Bronchial epithelial cell (primary cell): ENCODE measurements around the gene ITPK1. TPM values are rescaled to one million over a fixed set of nuclear protein-coding genes. Genes with fewer than 3 reads are reported as not detected.

ENCODE experiments used
- DNase-seq: peaks from one replicate; pipeline ENCODE4 v3.0.0-alpha.2; 2010; ENCODE audit warnings: low read depth
- FAIRE-seq: peaks from 2 replicates; lab custom pipeline; 2011; peaks lifted over from hg19 to GRCh38; lab: Jason Lieb, UNC
- H3K27me3 ChIP-seq: 2 replicates; pipeline ENCODE4 v1.5.1; 2011; ENCODE audit warnings: low read length; ENCODE audit not compliant: control insufficient read depth, insufficient read depth
- H3K36me3 ChIP-seq: 2 replicates; pipeline ENCODE4 v1.5.1; 2011; ENCODE audit warnings: low read length; ENCODE audit not compliant: control insufficient read depth, insufficient read depth
- H3K4me3 ChIP-seq: 2 replicates; pipeline ENCODE4 v1.5.1; 2011; ENCODE audit warnings: mild to moderate bottlenecking, low read depth, low read length, control low read depth
- CTCF ChIP-seq: IDR thresholded peaks from 2 replicates; pipeline ENCODE4 v1.5.1; 2011; ENCODE audit warnings: mild to moderate bottlenecking, moderate library complexity, low read length, control low read depth, inconsistent platforms; ENCODE audit not compliant: insufficient read depth, severe bottlenecking
- total RNA-seq: library from RNA; depleted of rRNA; stranded (reverse); fragments of >200 nt; gene quantifications from 2 replicates; pipeline ENCODE4 v1.2.1, GENCODE V29; 2014

The ITPK1 gene
- total RNA-seq, 1 donor from 2014 or later: 39.8 TPM

DNA sequence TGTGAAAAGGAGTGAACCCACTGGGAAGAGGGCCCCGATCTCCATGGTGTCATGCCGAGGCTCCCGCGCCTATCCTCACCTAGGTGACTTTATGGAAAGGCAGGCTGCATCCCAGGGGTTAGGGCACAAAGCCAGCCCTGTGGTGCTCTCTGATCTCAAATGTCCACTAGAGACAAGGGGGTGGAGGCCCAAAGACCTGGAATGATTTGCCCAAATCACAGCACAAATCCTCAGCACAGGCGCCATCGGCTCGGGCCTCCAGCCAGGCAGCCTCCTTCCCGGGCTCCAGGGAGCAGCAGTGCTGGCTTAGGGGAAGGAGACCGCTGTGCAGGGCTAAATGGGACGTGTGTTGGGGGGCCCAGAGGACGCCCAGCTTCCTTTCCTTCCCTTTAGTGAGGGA is 175.2 kb downstream of the ITPK1 start:
- FAIRE-seq: no peak
- peaks cover 25% of the 10 kb centered on the region for H3K36me3 ChIP-seq
- TF ChIP-seq CTCF: no peak
- no peak for DNase-seq
- no peak overlapping the region for H3K4me3 ChIP-seq
- H3K27me3 ChIP-seq: no peaks in the 10 kb centered on the region

GRCh38 chr14:92939699-92940098 is 176.0 kb downstream of the ITPK1 start:
- Histone ChIP-seq H3K36me3 (peaks cover 19% of the 10 kb centered on the region), H3K4me3 (no peak overlapping the region), H3K27me3 (no peaks in the 10 kb centered on the region)
- TF ChIP-seq CTCF: no peak
- FAIRE-seq (no peak), DNase-seq (peak; percentile 42)

GRCh38 chr14:92938890-92939671 is 176.6 kb downstream of the ITPK1 start:
- no peak for TF ChIP-seq CTCF
- Histone ChIP-seq H3K4me3 (no peak overlapping the region), H3K27me3 (no peaks in the 10 kb centered on the region), H3K36me3 (peaks cover 18% of the 10 kb centered on the region)
- no peak for DNase-seq
- FAIRE-seq: no peak

DNA sequence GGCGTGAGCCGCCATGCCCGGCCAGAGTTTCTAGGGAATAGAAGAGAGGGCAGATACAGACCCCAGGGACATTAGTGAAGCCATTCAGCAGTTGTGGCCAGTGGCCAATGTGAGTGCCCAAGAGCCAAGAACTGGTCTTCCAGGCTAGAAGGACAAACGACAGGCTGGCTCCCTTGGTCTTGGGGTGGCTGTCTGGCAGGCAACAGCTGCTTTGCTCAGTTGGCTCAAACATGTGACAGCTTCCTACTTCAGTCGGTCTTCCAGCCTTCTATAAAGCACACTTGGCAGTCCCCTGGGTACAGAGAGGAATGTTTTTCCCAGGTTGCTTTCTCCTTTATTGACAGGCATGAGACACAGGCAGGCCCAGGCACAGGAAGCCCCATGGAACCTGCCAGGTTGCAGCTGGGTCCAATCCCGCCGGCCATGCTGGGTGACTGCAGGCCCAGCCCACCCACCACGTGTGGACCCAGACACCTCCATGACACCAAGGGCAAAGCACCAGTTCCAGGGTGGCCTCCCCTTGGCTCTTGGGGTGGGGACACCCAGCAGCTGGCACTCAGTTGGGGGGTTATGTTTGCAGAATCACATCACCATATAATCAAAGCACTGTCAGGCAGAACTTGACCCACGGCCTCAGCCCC is 177.4 kb downstream of the ITPK1 start:
- no peak overlapping the region for H3K4me3 ChIP-seq
- TF ChIP-seq CTCF: no peak
- DNase-seq: no peak
- FAIRE-seq: no peak
- no peaks in the 10 kb centered on the region for H3K27me3 ChIP-seq
- peaks cover 12% of the 10 kb centered on the region for H3K36me3 ChIP-seq

- no peak for FAIRE-seq
- no peak overlapping the region for H3K4me3 ChIP-seq
Measured at GRCh38 chr14:92937051-92937937, 178.4 kb downstream of the ITPK1 start.

More at GRCh38 chr14:92937051-92937937, 178.4 kb downstream of the ITPK1 start:
- no peaks in the 10 kb centered on the region for H3K27me3 ChIP-seq
- no peak for TF ChIP-seq CTCF
- peak; percentile 65 for DNase-seq
- peaks cover 6% of the 10 kb centered on the region for H3K36me3 ChIP-seq
